ENCODE results near the gene HOXD10.

Gene HOXD10

GRCh38 chr2:176082824-176083751, 33.5 kb upstream of the HOXD10 start:
- DNase-seq: no peak

- no peak for DNase-seq
Measured at GRCh38 chr2:176083796-176084261, 32.7 kb upstream of the HOXD10 start, which contains the start of gene EVX2. TSS of gene EVX2 (minus strand) at chr2:176083962. CDS start at chr2:176083776, 186 bp downstream.

- DNase-seq: no peak
Measured at GRCh38 chr2:176084611-176085119, 31.9 kb upstream of the HOXD10 start.

- no peak for DNase-seq
Measured at GRCh38 chr2:176085120-176085788, 31.3 kb upstream of the HOXD10 start.

GRCh38 chr2:176085861-176086771, 30.5 kb upstream of the HOXD10 start:
- DNase-seq: no peak

- DNase-seq: no peak
Measured at GRCh38 chr2:176087330-176088047, 29.1 kb upstream of the HOXD10 start.

- no peak for DNase-seq
Measured at GRCh38 chr2:176088048-176088936, 28.3 kb upstream of the HOXD10 start.

- no peak for DNase-seq
Measured at GRCh38 chr2:176088937-176089842, 27.4 kb upstream of the HOXD10 start.

- no peak for DNase-seq
Measured at GRCh38 chr2:176089843-176090395, 26.7 kb upstream of the HOXD10 start.

- no peak for DNase-seq
Measured at GRCh38 chr2:176090862-176091261, 25.7 kb upstream of the HOXD10 start.

GRCh38 chr2:176091329-176092258, 25.0 kb upstream of the HOXD10 start:
- DNase-seq: no peak

- no peak for DNase-seq
Measured at GRCh38 chr2:176092270-176093144, 24.1 kb upstream of the HOXD10 start, which contains the start of gene HOXD13. TSS of gene HOXD13 (plus strand) at chr2:176092721. CDS start at chr2:176092891, 170 bp downstream.

GRCh38 chr2:176093145-176093897, 23.3 kb upstream of the HOXD10 start:
- no peak for DNase-seq

- DNase-seq: no peak
Measured at GRCh38 chr2:176093898-176094249, 22.7 kb upstream of the HOXD10 start.

GRCh38 chr2:176094349-176094748, 22.2 kb upstream of the HOXD10 start:
- no peak for DNase-seq

GRCh38 chr2:176095421-176095820, 21.2 kb upstream of the HOXD10 start:
- no peak for DNase-seq
